Aorta (tissue), 5 donors: ENCODE measurements around the gene ITGB8. TPM values are rescaled to one million over a fixed set of nuclear protein-coding genes. Genes with fewer than 3 reads are reported as not detected.
A peak's percentile ranks its signal among the peaks of the same experiment; 100 is the strongest.

Experiments used
- ATAC-seq: fragments of 200-7000 bp; cut with Tn5 transposase; one replicate; pipeline ENCODE4 v1.9.1; 2022; ENCODE audit warnings: moderate library complexity; ENCODE audit not compliant: low FRiP score
- DNase-seq, 2 donors: peaks; one replicate each; pipeline ENCODE4 v3.0.0-alpha.2; 2020
- H3K27ac ChIP-seq, 2 donors: one replicate each; pipeline ENCODE4 v1.5.1; 2013; ENCODE audit warnings: low read length in 2 of 2, mild to moderate bottlenecking in 2 of 2, moderate library complexity in 2 of 2, control low read depth in 1 of 2, inconsistent platforms in 1 of 2, low read depth in 1 of 2
- H3K27me3 ChIP-seq, 2 donors: one replicate each; pipeline ENCODE4 v1.6.1; 2013; ENCODE audit warnings: control low read depth in 1 of 2, low read length in 1 of 2, mild to moderate bottlenecking in 1 of 2, moderate library complexity in 1 of 2; ENCODE audit not compliant: insufficient read depth in 2 of 2, control insufficient read depth in 1 of 2
- H3K36me3 ChIP-seq, 2 donors: one replicate each; pipeline ENCODE4 v1.6.1; 2013; ENCODE audit warnings: control low read depth in 1 of 2, low read length in 1 of 2, mild to moderate bottlenecking in 1 of 2; ENCODE audit not compliant: insufficient read depth in 2 of 2, control insufficient read depth in 1 of 2
- H3K4me1 ChIP-seq, 2 donors: one replicate each; pipeline ENCODE4 v1.6.1; 2013; ENCODE audit warnings: low read length in 2 of 2, control low read depth in 1 of 2, mild to moderate bottlenecking in 1 of 2, moderate library complexity in 1 of 2; ENCODE audit not compliant: insufficient read depth in 2 of 2, control insufficient read depth in 1 of 2
- H3K4me3 ChIP-seq, 2 donors: one replicate each; pipeline ENCODE4 v1.5.1; 2013; ENCODE audit warnings: low read length in 2 of 2, control low read depth in 1 of 2, mild to moderate bottlenecking in 1 of 2
- H3K9me3 ChIP-seq: one replicate; pipeline ENCODE4 v1.6.1; 2013; ENCODE audit warnings: mild to moderate bottlenecking, low read length; ENCODE audit not compliant: control insufficient read depth
- WGBS, 2 donors: extraction: QIAGEN DNeasy Blood & Tissue Kit; methylation state at CpG; one replicate each; pipeline ENCODE4 v1.1.7; 2013; 5-methylcytosine and 5-hydroxymethylcytosine counted together
- intact Hi-C, 2 donors: fragments of 100-400 bp; cut with DNase I; formaldehyde crosslinking; loops; one replicate each; pipeline versions ENCODE4 v1.14.2 to v1.15.0; 2022
- polyA plus RNA-seq, 2 donors: library from polyadenylated mRNA; stranded (reverse); fragments of 200-250 nt; gene quantifications; one replicate each; pipeline ENCODE4 v1.2.3, GENCODE V29; 2013
- total RNA-seq, 2 donors: library from RNA; stranded (reverse); fragmentation: NEBNext Ultra II Directional; extraction: Animal tissue kit (Norgen Biotek cat#: 25700); gene quantifications; one replicate each; pipeline ENCODE4 v1.2.1, GENCODE V29; 2021
- donor health status: healthy with polysubstance abuse.
- donor health status: Bipolar disorder and iron deficiency.
- donor health status: DM: no; HTN: no; CAD: no.
- donor health status: DM: no; HTN: no; CAD: no.
- donor health status: DM: yes; HTN: yes; CAD: no.

ITGB8 gene
- total and polyA plus RNA-seq, 4 donors = 0.63 to 24.7 (median 6.6) TPM

DNA sequence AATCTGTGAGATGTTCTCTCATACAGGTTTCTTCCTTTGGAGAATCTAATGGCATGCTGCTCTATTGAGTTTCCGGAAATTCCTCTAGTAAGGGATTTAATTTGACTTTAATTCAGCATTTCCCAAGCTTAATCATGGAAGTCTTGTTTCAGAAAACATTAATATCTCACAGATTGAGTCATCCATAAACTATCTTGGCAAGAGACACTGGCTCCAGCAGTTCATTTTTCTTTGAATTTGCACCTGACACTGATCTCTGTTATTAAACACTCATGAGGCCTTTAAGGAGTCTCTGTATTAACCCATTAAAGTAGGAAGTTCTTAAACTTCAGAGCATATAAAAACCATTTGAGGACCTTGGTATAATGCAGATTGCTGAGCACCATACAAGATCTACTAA is 3.6 kb upstream of the ITGB8 start:
- Histone ChIP-seq H3K27me3 (no peaks in the 10 kb centered on the region), H3K4me1 (no peaks in the 10 kb centered on the region), H3K4me3 (no peak overlapping the region), H3K27ac (no peak overlapping the region), H3K36me3 (no peaks in the 10 kb centered on the region), H3K9me3 (no peaks in the 10 kb centered on the region)
- no peak for ATAC-seq
- 60 to 80% methylated on average over 1 of the region's 1 CpG for WGBS, 2 donors
- DNase-seq = no peak
- intact Hi-C loops = no loop called here

DNA sequence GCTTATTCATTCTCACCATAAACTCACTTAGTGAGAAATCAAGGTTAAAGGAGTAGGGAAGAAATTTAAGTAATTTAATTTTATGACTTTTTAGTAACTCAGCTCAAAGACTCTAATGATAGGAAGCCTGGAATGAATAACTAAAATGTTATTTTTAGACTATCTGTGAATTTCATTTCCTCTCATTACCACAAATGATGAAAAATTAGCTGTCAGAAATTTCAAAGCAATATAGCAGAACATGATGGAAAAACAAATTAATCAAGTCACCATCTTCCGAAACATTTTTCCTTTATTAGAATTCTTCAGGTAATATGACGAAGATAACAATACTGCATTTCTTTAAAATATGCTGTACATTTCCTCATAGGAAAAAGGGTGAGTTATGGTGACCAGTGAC is 2.7 kb upstream of the ITGB8 start:
- Histone ChIP-seq H3K4me1 (no peaks in the 10 kb centered on the region), H3K36me3 (no peaks in the 10 kb centered on the region), H3K27me3 (no peaks in the 10 kb centered on the region), H3K27ac (no peak overlapping the region), H3K9me3 (no peaks in the 10 kb centered on the region), H3K4me3 (no peak overlapping the region)
- intact Hi-C loops = loop anchor here in 1 of 2 donors (2.0 kb wide), 1 partner anchor 35 kb away; no protein-coding TSS in a partner anchor
- WGBS, 2 donors = 96 to 98% methylated on average over 2 of the region's 2 CpGs
- DNase-seq = no peak
- ATAC-seq = no peak

DNA sequence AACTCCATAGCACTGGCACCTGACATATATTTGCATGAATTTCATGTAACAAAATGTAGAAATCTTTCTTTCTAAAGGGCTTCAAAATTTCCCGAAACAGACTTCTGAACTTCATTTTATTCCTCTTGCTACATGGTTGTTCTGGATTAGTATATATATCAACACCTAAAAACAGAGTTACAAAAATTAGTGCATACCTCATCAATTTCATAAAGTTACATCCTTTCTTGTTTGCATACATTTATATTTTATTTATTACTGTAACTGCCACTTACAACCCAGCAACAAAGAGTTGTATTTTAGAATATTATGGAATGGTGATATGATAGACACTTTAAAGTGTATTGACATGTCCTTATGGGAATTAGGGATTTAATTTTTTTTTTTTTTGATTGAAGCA is 2.0 kb upstream of the ITGB8 start:
- 97% methylated on average over 1 of the region's 1 CpG for WGBS, 2 donors
- DNase-seq = no peak
- Histone ChIP-seq H3K9me3 (no peaks in the 10 kb centered on the region), H3K27ac (no peak overlapping the region), H3K4me3 (no peak overlapping the region), H3K4me1 (no peaks in the 10 kb centered on the region), H3K36me3 (no peaks in the 10 kb centered on the region), H3K27me3 (no peaks in the 10 kb centered on the region)
- intact Hi-C loops = loop anchor here in 1 of 2 donors (2.0 kb wide), 1 partner anchor 36 kb away; no protein-coding TSS in a partner anchor
- no peak for ATAC-seq

DNA sequence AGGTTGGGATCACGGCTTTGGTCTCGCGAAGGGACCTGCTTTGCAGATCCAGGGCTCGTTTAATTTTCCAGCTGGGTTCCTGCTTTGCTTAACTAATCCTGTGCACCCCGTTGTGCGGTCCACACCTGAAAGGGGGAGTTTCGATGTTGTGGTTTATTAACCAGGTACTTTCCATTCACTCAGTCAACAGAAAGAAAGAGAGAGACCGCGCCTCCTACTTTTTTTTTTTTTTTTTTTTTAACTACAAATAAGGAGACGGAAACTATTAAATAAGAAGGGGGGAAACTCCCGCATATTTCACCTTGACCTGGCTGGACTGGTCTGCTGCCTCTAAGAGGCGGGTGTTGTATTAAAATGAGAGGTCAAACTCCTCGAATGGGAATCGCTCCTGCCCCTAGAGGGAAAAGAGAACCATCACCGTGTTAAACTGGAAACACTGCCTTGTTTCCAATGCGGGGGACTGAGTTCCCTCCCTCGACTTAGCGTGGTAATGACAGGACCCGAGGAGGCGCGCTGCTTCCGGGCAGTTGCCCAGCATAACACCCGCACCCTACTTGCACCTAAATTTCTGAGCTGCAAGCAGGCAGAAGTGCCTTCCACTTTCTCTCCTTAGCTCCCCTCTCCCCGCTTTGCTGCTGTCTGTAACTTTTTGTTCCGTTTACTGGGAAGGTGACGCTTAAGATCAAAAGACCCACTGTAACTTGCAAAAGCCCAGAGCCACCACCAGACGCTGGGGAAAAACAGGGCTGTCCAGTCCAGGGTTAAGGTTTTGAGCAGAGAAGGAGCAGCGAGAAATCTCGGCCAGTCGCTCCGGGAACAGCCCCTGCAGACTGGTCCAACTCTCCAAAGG is 1.1 kb upstream of the ITGB8 start:
- peak; percentile 70 to 83 for DNase-seq
- peak overlapping the region; percentile 12 to 97 for H3K27ac ChIP-seq
- no peaks in the 10 kb centered on the region for H3K4me1 ChIP-seq
- H3K27me3 ChIP-seq = no peaks in the 10 kb centered on the region
- peak overlapping the region; percentile 59 to 83 for H3K4me3 ChIP-seq
- WGBS, 2 donors = 6 to 7% methylated on average over 31 of the region's 31 CpGs
- intact Hi-C loops = loop anchor here in 1 of 2 donors (2.0 kb wide), 1 partner anchor 37 kb away; no protein-coding TSS in a partner anchor
- ATAC-seq = peak; percentile 71
- H3K9me3 ChIP-seq = no peaks in the 10 kb centered on the region
- no peaks in the 10 kb centered on the region for H3K36me3 ChIP-seq

DNA sequence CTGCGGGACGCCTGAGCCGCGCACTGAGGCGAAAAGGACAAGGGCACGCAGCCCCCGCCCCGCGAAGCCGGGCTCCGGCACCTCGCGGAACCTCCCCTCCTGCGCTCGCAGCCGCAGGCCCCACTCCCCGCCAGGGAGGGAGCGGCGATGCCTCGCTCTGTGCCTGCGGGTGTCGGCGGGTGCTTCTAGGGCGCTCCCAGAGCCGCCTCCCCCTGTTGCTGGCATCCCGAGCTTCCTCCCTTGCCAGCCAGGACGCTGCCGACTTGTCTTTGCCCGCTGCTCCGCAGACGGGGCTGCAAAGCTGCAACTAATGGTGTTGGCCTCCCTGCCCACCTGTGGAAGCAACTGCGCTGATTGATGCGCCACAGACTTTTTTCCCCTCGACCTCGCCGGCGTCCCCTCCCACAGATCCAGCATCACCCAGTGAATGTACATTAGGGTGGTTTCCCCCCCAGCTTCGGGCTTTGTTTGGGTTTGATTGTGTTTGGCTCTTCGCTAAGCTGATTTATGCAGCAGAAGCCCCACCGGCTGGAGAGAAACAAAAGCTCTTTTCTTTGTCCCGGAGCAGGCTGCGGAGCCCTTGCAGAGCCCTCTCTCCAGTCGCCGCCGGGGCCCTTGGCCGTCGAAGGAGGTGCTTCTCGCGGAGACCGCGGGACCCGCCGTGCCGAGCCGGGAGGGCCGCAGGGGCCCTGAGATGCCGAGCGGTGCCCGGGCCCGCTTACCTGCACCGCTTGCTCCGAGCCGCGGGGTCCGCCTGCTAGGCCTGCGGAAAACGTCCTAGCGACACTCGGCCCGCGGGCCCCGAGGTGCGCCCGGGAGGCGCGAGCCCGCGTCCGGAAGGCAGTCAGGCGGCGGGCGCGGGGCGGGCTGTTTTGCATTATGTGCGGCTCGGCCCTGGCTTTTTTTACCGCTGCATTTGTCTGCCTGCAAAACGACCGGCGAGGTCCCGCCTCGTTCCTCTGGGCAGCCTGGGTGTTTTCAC is 519 bp downstream of the ITGB8 start:
- DNase-seq (peak; percentile 59 to 85), ATAC-seq (peak; percentile 75)
- intact Hi-C loops = no loop called here
- H3K27ac ChIP-seq = peak overlapping the region in 1 of 2 donors; percentile 61
- H3K4me3 ChIP-seq = peak overlapping the region; percentile 59 to 83
- H3K36me3 ChIP-seq = no peaks in the 10 kb centered on the region
- 0 to 1% methylated on average over 81 to 92 of the region's 92 CpGs for WGBS, 2 donors
- no peaks in the 10 kb centered on the region for H3K4me1 ChIP-seq
- H3K9me3 ChIP-seq = no peaks in the 10 kb centered on the region
- no peaks in the 10 kb centered on the region for H3K27me3 ChIP-seq

DNA sequence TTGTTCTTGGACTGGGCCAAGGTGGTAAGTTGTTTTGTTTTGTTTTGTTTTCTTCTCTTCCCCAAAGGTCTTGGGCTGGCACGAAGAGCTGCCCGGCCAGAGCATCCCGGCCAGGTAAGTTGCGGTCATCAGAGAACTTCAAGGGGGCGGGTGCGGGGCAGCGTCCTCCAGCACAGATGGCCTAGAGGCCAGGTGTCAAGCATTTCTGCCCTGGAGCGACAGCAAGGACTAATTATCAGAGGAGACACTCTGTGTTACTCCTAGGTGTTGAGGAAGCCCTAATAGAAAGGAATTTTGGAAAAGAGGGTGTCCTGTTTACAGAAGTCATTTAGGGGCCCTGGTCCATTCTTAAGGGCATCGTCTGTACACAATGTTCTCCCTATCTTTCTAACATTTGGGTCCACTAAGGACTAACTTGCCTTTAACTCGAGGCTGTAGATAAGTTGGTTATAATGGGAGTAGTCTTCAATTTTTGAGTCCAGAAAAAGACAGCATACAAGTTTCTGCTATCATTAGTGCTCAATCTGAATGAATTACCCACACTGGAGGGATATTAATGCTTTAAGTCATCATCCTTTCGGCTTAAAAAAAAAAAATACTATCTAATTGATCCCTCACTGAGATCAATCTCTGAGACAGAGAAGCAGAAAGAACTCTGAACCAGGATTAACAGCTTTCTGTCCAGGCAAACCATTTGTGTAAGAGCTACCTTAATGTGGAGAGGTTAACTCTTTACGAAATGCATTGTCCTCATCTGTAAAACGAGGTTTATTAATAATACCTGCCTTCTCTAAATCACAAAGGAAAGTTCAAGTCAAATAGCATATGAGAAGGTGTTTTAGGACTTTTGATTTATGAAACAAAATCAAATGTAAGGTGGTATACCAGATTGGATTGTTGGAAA is 1.5 kb downstream of the ITGB8 start:
- intact Hi-C loops = no loop called here
- H3K4me3 ChIP-seq = peak overlapping the region; percentile 59 to 83
- WGBS, 2 donors = 57 to 60% methylated on average over 13 of the region's 13 CpGs
- no peak for DNase-seq
- no peak for ATAC-seq
- H3K27ac ChIP-seq = no peak overlapping the region
- H3K36me3 ChIP-seq = no peaks in the 10 kb centered on the region
- H3K27me3 ChIP-seq = no peaks in the 10 kb centered on the region
- no peaks in the 10 kb centered on the region for H3K4me1 ChIP-seq
- no peaks in the 10 kb centered on the region for H3K9me3 ChIP-seq

DNA sequence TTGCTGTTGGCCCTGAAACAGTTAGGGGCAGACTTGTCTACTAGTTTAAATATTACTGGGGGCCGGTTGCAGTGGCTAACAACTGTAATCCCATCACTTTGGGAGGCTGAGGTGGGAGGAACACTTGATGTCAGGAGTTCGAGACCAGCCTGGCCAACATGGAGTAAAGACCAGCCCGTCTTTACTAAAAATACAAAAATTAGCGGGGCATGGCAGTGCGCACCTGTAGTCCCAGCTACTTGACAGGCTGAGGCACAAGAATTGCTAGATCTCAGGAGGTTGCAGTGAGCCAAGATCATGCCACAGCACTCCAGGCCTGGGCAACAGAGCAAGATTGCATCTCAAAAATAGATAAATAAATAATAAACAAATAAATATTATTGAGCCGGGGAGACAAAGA is 7.6 kb downstream of the ITGB8 start:
- DNase-seq (no peak), ATAC-seq (no peak)
- intact Hi-C loops = no loop called here
- Histone ChIP-seq H3K9me3 (no peaks in the 10 kb centered on the region), H3K4me3 (no peak overlapping the region), H3K27ac (no peak overlapping the region), H3K36me3 (no peaks in the 10 kb centered on the region), H3K27me3 (no peaks in the 10 kb centered on the region), H3K4me1 (no peaks in the 10 kb centered on the region)
- WGBS, 2 donors = 95% methylated on average over 6 of the region's 6 CpGs

DNA sequence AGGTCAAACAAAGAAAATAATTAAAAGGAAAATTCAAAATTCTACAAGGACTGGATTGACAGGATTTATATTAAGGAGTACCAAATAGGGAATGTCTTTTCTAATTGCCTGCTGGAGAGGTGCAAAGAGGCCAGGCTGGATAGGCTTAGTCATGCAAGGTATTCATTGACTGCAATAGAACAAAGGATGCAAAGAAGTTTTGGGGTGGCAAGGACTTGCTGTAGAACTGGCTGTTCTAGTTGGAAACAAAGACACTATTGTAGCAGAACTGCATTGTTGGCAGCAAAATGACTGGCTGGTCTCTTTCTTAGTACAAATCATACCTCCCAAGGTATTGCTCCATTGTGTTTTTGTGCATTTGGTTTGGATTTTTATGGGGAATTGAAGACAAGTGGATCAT is 10.1 kb downstream of the ITGB8 start:
- DNase-seq (no peak), ATAC-seq (no peak)
- H3K4me3 ChIP-seq = no peak overlapping the region
- no peaks in the 10 kb centered on the region for H3K27me3 ChIP-seq
- H3K9me3 ChIP-seq = no peaks in the 10 kb centered on the region
- intact Hi-C loops = no loop called here
- no peaks in the 10 kb centered on the region for H3K36me3 ChIP-seq
- no peak overlapping the region for H3K27ac ChIP-seq
- H3K4me1 ChIP-seq = no peaks in the 10 kb centered on the region
